HG03460 (cell line): ENCODE measurements around the gene CDH20.
A peak's percentile ranks its signal among the peaks of the same experiment; 100 is the strongest.

ENCODE experiments used
- ATAC-seq: cut with Tn5 transposase; IDR thresholded peaks from one replicate; pipeline ENCODE4 v1.9.1; 2021; ENCODE audit not compliant: unreplicated experiment

Gene CDH20

DNA sequence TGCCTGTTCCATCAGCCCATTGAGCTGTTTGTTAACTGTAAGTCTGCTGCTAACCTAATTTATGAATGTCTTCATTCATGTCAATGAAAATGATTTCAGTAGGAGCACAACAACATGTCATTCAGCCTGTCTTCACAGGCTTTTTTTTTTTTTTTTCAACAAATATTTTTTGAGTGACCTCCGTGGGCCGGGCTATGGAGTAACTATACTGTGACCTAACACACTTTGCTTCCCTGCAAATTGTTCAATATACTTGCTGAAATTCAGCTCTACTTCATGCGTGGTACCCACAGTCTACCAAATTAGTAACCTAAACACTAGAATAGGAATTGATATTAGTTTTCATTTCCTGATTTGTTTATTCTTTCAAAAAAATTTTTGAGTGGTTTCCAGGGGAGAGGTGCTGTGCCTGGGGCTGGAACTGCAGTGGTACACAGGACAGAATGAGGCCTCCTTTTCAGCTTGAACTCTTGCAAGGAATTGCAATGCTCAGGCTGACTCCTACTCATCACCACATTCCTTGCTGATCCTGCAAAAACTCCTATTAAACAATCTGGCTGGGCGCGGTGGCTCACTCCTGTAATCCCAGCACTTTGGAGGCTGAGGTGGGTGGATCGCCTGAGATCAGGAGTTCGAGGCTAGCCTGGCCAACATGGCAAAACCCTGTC is 87.1 kb downstream of the CDH20 start:
- ATAC-seq = no peak

DNA sequence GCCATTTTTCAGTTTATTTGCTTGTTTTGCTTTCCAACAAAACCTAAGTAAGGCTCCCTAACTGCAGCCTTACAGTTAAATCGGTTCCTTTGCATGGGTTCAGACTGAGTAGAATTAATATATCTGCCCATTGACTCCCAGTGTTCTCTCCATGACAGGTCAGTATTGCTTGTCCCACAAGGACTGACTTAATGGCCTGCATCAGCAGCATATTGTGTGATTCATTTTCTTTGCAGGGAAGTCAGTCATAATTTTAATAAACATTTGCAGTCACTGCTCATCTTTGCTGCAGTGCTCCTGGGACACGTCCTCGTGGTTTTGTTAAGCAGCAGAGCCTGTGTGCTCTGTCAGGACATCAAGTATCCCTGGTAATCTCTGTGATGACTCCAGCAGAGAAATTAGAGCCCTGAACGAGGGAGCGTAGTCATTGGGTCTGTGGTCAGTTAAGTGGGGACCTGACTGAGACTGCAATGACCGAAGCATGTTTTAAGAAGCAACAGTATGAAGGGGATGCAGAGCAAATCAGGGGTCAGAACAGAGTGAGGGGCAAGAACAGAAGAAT is 93.3 kb downstream of the CDH20 start:
- ATAC-seq = no peak

DNA sequence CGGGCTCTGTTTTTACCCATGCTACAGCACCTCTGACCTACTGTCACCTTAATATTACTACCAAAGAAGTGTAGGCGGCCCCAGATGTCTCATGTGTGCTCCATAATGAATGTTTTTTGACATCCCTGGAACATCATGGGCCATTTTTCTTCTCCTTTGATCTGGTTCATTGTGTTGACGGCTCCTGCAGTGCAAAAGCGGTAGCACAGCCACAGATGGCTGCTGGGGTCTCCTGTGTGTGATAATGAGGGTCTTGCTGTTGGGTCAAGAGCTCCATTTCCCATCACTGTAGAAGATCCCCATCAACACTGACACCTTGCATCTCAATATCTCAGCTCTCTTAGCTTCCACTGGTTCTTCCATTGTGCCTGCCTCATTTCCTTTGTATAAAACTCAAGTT is 95.0 kb downstream of the CDH20 start:
- ATAC-seq = no peak

DNA sequence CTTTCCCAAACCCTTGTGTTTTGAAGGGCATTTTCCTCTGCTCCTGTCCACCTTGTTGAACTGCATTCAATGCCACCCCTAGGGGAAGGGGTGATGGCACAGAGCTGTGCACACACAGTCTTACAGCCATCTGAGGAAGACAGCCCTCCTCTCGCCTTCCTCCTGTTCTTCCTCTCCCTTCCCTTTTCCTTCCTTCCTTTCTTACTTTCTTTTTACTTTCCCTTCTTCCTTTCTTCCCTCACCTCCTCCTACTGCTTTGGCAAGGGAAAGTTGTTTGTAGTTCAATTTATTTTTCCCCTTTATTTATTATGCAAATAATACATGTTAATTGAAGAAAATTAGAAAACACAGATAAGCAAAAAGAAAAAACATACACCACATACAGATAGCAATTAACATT is 99.4 kb downstream of the CDH20 start:
- no peak for ATAC-seq

DNA sequence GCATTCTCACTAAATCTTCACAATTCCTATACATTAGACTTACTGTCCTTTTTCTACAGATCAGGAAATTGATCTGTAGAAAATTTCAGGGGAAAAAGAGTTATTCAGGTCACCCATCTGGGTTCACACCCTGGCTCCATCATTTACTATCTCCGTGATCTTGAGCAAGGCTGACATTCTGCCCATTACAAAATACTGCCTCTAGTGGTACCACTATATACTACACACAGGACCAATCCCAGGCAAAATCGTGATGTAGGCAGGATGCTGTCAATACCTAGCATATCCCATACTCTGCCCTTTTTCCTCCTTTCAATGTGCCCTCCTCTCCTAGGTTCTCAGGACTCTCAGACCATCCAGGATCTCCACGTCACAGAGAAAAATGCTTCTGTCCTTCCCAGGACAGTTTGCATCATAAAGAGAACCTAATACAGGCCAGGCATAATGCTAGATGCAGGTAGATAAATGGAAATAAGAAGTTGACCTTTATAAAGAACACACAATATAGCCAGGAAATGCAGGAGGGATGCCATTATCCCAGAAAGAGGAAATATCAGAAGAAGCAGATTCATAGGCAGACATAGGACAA is 101.9 kb downstream of the CDH20 start:
- peak; percentile 93 for ATAC-seq

DNA sequence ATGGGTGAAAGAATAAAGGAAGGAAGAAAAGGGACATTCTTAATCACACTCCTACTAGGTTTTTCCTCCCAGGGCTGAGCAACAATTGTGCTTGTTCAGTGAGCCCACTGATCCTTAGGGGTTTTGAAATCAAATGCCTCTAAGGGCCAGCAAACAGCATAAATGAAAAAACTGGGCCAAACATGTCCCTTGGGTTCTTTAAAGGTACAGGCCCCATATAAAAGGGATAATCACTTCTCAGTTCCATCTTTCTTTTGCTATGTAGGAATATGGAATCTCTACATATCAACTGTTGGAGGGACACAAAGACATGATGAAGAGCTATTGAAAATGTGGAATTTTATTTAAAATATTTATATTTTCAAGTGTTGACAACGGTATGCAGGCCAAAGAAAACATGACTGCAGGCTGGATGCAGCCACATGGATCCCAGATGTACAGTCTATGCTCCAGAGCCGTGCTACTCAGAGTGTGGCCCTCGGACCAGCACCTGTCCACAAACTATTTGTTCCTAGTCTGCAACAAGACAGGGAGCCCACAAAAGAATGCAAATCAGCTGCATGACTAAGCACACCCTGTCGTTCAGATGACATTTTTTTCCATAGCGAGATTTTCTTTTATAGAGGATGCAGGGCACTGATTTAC is 110.0 kb downstream of the CDH20 start:
- ATAC-seq = no peak

DNA sequence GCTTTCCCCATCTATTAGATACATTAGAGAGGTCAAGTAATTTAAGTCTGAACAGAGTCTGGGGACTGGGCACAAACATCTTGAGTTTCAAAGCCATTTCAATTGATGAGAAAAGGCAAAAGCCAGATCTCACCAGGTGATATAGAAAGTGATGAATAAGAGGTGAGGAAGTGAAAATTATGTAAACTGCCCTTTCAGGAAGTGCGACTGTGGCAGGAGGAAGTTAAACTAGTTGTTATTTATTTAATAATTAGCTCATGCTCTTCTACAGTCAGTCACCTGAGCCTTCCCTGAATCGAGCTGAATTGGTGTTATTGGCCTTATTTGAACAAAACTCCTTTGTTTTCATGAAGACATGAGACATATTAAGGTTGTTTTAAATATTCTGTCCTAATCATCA is 115.1 kb downstream of the CDH20 start:
- peak; percentile 95 for ATAC-seq

DNA sequence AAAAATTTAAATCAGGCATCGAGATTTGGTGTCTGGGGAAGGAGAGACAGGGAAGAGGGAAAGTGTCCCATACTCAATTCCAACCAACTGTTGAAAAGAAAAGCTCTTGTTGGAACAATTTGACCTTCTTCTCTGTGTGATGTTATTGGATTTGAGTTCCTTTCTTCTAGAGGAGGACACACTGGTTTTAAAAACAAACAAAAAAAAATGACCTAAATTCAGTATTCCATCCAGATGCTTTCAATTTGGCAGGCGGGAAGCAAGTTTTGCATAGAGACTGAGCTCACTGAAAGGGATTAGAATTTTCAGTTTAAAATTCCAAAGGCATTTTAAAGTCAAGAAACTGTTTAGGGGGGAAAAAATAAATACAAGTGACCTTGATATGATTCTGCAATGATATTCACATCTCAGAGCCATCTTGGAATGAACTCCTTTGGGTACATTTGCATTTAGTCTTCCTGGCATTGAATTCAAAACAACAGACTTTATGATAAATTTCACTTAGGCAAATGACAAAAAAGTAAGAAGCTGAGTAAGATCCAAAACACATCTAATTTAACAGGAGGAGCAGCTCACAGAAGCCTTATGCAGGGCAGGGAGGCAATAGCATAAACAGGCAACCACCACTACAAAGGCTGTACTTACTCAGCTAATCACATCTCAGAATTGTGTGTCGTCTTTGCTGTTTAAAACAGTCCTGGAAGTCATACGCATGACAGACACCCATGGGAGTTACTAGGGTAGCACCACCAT is 126.8 kb downstream of the CDH20 start:
- no peak for ATAC-seq

DNA sequence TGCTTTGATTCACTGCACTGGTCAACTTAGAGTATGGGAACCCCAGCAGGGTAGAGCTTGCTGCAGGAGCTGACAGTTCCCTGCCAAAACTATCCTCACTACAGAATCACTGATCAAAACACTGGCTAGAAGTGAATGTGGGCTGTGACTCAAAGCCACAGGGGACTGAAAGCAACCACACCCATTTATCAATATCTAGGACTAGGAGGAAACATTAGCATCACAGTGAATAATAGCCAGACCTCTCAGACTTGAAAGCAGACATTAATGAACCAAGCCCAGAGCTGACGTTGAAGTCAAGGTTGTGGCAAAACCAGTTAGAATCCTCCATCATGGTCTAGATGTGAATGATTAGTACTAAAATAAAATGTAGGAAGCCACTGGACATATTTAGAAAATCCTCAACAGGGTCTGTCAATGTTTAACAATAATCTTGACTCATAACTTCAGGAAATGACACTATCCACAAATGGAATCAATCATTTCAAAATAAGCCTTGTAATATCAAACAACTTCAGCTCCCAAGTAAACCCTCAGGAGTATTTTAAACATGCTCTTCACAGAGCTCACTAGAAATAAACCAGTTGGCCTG is 131.4 kb downstream of the CDH20 start:
- no peak for ATAC-seq

DNA sequence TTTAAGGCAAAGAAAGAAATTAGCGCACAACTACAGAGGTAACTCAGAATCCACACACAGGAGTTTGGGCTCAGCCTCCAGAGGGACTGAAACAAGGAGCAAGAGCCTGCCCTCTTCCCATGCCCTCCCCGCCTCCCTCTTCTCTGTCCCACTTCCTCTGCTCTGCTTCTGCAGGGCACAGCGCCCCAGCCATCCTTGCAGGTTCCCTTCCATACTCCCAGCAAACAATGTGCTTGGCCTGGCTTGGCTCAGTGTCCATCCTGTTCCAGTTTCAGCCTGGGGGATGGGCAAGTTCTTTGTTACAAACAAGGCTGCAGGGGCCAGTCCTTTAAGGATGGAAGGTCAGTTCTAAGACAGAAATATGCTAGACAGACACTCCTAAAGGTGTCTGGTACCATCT is 133.5 kb downstream of the CDH20 start:
- no peak for ATAC-seq

DNA sequence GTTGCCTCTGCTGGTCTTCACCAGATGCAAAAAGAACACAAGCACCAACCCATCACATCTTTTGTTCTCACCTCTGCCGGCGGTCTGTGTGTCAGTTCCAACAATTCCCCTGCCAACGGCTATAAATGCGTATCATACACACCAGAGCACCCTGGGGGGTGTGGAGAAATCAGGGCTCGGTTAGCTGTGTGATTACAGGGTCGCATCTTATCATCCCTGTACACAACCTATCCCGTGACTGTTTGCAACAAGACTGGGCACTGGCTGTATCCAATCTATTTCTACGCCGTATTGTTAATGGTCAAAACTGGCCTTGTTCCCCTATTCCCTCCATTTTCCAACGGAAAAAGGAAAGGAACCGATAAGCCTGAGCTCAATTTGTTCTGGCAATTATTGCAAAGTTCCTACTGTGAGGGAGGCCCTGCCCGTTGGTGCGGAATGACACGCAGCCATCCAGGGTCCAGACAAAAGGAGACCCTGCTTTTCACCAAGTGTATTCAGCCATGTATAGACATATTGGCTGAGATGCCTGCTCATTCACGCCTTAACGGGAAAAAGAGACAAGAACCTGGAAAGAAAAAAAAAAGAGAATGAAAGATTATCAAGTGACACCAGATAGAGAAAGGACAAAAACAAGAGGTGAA is 136.9 kb downstream of the CDH20 start:
- ATAC-seq = no peak

DNA sequence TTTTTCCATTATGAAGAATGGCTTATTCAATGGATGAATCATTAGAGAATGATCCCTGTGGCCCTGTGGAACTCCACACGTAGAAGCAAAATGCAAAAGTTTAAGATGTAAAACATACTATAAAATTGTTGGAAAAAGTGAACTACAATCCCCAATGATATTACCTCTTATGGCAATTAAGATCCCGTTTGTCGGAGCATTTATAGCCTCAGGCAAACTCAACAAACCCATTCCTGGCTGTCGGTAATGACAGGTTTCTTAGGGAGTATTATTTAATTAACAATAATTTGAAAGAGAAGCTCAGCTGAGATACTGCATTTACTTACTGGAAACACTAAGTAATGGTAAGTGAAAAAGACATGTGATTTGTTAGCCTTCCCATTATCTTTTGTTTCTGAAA is 138.3 kb downstream of the CDH20 start:
- ATAC-seq = no peak

DNA sequence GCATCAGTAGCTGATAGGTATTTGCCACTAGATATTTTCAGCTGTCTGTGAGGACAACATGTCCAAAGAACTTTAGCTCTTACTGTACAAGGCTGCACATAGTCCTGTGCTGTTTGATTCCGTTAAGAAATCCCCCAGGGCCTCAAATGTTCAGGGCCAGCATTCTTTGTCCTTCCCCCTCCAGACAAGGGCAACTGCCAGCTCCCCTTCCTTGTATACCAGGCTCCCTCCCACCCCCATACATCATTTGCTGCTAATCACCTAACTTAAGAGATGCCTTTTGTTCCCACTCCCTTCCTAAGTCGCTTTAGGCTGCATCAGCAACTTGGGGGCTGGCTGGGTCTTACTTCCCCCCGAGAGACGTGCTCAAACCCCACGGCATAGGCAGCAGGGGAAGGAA is 138.7 kb downstream of the CDH20 start:
- no peak for ATAC-seq

DNA sequence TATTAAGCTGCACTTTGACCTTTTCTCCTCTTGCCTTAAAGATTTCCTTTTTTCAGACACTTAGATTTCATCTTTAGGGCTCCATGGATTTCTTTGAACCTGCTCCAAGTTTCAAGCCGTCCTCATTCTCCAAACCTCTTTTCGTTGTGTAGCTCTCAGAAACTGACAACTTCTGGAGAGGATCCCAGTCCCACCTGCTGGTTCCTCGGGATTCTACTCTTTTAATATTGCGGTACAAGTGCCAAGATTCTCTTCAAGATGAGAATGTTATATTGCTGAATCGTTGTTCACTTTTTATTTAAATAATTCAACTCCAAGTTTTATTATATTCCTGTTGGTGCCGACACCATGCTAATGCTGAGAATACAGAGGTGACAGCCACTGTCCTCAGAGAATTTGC is 141.1 kb downstream of the CDH20 start:
- no peak for ATAC-seq

DNA sequence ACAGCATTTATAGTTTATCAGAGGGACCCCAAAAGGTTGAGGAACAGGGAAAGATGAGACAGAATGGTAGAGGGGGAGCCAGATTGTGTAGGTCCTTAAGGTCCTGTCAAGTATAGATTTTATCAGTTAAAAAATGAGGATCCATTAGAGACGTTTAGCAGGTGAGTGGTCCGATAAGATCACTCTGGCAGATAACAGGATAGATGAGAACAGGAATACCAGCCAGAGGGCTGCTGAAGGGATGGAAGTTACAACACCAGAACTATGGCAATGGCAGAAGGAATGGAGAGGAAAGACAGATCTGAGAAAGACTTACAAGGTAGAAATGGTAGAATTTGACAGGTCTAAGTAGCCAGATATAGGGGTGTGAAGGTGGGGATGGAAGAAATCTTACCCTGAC is 141.7 kb downstream of the CDH20 start:
- ATAC-seq = no peak

DNA sequence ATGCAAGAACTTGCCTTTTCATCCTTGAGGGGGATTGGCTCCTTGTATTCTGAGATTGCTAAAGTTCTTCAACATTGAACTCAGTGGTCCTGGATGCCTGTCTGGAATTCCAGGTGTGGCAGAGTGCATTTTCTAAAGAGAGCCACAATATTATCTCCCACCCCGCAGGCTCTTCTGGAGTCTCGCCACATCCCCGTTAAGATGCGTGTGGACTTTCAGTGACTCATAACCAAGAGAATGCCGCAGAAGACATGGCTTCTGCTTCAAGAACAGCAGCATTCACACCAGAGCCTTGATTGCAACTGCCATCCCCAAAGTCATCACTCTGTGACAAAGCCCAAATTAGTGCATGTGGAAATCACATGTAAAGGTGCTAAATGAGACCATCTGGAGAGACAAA is 142.7 kb downstream of the CDH20 start:
- no peak for ATAC-seq

DNA sequence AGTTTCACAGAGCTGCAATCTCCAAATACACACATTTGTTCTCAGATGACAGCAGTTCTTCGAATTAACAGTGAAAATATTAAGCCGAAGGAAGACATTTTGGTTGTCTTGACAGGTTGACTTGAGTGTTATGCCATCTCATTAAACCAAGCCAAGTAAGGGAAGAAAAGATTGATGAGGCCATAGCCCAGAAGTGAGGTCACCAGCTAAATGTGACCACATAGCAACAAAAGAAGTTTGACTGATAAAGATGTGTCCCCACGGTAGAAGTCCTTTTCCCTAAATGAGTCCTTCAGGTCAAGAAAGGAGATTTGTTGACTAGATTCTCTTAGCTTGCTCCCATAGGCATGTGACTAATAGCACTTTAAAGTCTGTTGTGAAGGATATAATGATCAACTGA is 156.1 kb downstream of the CDH20 start:
- no peak for ATAC-seq

DNA sequence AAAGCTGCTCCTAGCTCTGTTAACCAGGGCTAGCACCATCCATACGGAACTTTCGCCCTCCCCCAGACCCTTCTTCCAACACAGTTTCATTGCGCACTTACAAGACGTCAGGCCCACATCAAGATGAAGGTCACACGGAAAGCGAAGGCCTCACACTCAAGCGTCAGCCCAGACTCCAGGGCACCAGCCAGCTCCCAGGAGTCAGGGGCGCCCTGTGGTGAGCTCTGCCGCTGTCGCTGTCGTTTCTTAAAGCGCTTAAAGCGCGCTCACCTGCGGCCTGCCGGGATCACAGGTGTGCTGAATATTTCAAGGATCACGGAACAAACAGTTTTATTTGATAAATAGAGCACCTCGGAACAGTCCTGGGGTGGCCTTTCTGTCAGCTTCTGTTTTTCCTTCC is 163.1 kb downstream of the CDH20 start:
- no peak for ATAC-seq

DNA sequence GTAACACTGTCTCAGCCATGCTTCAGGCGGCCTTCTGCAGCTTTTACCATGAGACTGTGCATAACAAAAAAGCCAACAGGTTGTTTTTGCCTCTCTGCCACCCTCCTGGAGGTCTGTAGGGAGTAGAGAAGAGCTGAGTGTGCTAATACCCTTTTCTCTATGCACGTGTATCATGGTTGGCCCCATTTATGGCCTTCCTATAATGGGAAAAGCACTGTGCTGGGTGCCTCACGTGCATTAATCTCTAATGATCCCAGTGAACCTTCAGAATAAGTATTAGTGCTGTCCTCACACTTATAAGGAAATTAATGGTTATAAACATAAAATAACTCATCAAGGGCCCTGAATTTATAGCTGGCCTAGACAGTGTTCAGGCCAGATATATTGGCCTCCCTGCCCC is 164.2 kb downstream of the CDH20 start:
- ATAC-seq = no peak

DNA sequence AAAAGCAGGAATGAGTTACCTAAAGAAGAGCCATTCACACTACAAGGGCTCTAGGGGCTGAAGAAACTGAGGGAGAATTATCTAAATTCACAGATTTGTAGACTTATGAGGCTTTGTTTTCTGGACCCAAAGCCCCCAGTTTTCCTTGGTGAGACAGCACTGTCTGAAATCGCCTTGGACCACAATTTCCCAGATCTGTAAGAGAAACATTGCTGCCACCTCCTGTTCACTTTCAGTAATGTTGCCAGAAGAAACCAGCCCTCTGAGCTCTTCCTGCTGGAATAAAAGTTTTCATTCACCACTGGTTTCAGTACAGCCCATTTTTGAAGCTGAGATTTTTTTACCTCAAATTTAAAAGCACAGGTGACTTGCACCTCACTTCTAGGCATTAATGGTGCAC is 169.2 kb downstream of the CDH20 start:
- ATAC-seq = peak; percentile 84

DNA sequence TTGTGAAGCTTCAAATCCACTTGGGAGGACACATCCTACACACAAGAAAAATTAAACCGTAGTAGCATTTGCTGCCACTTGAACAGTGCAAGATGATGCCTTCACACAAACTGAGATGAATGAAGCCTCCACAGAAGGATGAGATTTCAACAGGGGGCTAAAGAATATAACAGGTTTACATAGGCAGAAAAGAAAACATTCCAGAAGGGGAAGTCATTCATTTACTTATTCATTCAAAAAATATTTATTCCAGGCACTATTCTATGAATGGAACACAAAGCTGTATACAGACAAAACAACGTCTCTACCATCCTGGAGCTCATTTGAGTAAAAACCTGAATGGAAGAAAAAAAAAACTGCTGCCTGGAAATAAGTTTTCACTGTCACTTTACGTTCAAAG is 170.5 kb downstream of the CDH20 start:
- no peak for ATAC-seq
